Activated T-helper 9 cell treated with anti-CD3 and anti-CD28 coated beads, Interleukin-2, amount 50 U/mL, for 16 hours (primary cell): Measurements from ENCODE around the gene SERPINA3.

Experiments used
- DNase-seq: peaks from one replicate; pipeline ENCODE4 v3.0.0-alpha.2; 2020; ENCODE audit warnings: low read depth

The SERPINA3 gene

DNA sequence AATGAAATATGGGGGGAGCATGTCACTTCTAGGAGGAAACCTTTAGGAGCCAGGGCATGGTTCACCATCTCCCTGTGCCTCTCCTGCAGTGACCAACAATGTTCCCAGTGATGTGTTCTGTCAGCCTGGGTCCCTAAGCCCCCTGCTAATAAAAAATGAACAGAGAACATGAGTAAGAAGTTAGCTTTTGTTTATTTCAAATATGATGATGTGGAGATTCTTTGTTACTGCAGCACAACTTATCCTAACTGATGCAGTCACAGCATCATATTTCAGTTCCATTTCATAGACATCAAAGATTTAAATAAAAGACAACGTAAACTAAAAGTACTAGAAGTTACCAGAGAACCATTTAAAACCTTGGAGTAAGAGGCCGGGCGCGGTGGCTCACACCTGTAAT lies 43.9 kb downstream of the SERPINA3 start:
- no peak for DNase-seq

DNA sequence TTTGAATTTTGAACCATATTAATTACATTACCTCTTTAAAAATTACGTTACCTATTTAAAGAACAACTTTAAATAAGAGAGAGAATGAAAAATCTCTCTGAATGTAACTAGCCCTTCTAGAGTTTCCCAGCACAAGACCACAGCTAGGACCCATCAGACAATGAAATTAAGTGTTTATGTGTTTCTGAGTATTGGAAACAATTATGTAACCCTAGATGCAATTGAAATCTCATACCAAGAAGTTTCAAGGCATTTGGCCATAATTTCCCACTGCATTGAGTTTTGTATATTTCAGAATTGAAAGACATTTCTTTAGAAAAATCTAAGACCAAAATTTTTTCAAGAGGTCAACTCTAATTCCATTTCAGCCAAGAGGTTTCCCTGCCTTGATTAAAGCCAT lies 47.1 kb downstream of the SERPINA3 start:
- DNase-seq: no peak

DNA sequence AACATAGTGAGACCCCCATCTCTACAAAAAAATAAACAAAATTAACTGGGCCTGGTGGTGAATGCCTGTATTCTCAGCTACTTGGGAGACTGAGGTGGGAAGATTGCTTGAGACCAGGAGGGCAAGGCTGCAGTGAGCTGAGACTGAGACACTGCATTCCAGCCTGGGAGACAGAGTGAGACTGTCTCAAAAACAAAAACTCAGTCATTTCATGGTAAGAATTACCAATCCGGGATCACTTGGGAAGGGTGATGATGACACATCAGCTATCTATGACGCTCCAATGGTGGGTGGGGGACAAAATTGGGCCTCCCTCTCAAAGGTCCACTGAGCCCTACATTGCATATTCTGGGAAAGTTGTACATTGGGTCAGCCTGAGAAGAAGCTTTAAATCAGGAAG lies 47.7 kb downstream of the SERPINA3 start:
- no peak for DNase-seq

DNA sequence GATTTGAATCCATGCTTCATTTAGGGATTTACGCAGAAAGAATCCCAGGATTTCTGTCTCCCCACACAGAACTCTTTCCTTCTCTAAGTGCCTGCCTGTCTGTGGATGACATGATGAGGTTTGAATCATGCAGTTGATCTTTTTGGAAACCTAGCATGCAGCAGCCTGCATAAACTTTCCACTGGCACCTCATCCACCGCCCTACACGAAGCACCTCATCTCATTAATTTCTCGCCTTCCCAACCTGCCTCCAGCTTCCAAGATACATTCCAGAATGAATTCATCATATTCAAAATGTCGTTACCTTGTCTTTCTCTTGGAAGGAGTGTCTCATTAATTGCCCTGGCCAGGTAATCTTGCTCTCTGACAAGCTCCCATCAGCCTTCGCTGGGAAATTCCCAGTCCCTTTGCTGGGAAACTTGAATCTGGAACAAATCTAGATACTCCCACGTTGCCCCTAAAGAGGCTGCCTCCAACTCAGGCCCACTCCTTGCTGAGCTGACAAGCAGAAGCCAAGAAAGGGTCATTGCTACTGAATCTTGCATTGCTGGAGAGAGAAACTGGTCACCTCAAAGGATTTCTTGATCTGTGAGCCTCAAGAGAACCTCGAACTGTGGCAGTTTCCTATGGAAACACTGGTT lies 48.2 kb downstream of the SERPINA3 start:
- no peak for DNase-seq

DNA sequence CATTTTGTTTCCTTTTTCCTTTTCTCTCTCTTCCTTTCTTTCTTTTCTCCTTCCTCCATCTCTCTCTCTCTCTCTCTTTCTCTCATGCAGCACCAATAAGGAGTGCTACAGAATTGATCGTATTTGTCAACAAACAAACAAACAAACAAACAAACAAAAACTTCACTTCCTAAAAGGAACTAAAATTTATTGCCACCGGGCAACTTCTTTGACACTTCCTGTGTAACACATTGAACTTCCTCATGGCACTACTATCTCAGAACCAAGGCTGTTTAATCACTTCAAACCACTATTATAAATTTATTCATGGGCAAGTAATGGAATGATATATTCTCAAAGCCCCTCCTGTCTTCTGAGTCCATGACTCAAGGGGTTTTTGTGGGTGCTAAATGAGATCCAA lies 51.3 kb downstream of the SERPINA3 start:
- no peak for DNase-seq

DNA sequence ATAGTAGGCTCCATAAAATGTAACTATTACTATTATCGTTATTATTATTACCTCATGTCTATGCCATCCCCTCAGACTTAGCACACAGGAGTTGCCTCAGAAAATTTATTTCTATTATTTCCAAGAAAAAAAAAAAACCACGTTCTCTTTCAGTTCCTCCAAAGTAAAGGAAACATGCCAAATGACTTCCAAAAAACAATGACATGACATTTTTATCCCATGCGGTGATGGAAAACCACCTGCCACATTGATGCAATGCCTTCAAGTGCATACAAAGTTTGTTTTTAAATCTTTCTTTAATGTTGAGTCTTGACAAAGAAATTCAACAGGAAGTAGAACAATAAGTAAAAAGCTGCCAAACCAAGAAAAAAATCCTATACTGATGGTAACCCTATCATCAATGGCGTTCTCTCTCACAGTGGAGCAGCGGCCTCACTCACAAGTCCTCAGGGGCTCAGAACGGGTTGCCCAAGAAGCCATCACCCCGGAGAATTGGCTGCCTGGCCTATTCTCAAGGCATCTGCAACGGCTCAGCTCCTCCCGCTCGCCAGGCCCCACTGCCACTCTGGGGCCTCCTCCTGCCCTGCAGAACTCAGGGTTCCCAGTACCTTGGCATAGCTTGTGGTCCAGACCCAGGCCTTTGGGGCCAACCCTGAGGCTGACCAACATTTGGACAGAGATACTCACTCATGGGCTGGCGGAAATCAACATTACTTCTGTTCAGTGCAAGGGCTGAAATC lies 51.9 kb downstream of the SERPINA3 start:
- DNase-seq: no peak

DNA sequence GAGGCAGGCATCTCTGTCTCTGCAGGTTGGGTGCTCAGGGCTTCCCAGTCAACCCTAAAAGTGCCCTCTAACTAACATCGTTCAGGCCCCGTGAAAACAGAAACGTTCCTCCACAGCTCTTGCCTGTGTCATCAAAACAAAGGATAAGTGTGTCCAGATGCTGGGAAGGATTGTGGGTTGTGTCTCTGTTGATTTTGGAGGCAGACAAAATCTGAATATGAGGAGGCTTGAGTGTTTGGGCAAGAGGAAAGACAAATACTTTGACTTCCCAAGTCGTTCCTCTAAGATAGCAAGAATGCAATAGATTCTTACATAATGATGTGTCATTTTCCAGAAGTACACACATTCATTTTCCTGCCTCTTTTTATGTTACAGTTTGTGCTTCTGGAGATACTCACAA lies 52.9 kb downstream of the SERPINA3 start:
- DNase-seq: no peak

DNA sequence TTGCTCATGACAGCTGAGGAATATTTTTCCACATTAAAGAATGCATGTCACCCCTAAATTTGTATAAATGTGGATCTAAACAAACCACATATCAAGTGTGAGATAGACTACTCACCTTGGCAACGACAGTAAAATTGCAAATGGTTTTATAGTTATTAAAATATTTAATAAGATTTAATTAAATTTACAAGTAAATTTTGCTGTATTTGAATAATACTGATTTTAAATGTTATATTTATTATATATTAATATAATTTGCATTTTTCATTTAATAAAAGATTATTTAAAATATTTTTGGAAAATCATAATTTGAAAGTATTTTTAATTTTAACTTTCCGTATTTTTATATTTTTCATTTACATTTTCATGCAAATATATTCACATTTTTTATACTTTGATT lies 53.4 kb downstream of the SERPINA3 start:
- DNase-seq: no peak

DNA sequence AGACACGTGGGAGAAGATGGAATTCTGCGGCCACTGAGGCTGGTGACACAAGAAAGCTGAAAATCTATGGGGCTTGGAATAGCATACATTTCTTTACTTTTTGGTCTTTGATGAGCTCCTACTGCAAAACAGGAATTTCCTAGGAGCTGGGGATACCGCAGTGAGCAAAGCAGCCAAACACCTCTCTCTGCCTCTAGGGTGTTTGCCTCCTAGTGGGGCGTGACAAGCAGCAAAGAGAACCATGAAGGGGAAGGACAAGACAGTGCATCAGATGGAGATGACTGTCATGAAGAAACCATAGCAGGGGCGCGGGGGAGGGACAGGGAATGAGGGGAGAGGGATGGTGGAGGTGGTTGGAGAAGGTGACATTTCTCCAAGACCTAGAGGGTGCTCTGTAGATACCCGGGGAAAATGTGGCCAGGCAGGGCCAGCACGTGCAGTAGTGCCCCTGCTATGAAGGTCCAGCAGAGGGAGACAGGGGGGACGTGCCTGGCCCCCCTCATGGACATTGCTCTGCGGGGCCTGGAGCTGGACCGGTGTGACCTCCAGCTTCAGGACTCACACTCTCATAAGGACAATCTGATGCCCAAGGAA lies 58.6 kb downstream of the SERPINA3 start:
- no peak for DNase-seq

DNA sequence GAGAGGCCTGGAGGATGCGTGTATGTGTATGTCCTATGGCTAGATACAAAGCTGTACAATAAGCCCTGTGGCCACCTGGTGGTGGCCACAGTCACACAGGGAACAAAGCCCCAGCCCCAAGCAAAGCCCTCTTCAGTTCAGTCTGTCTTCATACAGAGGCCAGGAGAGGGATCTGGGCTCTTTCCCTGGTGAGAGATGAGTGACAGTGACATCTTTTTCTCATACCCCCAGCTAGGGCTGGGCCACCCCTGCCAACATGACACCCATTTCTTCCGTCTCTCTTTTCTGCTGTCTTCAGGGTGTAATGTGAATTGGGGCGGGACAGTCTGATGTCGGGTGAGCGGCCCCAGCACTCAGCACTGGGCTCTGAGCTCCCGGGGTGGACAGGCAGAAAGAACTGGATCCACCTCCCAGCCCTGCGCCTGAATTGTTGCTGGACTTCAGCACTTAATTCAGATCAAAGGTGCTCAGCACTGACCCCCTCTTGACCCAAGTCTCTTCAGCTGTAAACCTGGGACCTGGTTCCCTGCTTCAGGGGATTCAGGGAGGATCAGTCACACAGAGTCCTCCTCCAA lies 59.8 kb downstream of the SERPINA3 start:
- no peak for DNase-seq

DNA sequence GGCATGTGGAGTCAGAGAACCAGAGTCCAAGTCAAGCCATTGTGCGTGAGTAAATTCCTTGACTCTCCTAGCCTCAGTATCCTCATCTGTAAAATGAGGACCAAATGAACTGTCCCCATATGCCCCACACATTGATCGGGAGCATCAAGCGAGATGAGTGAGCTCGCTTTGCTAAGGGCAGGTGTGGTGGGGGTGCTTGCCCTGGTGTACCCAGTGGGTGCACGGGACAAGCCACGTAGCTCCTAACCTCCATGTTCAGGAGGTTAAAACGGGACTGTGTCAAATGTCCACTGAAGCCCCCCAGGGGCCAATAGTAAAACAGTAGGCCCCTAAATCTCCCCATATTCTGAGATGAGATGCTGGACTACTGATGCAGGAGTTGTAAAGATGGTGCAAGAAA lies 60.9 kb downstream of the SERPINA3 start:
- DNase-seq: no peak
